ENCODE data around the gene GLIPR1L1.

DNA sequence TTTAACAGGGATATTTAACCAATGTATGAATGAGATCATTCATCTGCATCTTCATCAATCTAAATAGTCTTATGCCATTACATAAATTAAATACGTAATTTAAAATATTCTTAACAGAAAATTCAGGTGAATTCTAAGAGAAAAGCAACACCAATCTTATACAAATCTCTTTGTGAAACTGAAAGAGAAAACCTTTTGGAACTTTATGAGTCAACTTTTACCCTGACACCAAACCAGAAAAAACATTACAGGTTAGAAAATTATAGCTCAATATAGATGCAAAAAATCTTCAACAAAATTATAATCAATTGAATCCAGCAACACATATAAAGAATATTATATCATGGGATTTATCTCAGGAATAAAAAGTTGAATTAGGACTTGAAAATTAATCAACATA is 3.4 kb downstream of the GLIPR1L1 start:
- TF ChIP-seq, protein P1, sequence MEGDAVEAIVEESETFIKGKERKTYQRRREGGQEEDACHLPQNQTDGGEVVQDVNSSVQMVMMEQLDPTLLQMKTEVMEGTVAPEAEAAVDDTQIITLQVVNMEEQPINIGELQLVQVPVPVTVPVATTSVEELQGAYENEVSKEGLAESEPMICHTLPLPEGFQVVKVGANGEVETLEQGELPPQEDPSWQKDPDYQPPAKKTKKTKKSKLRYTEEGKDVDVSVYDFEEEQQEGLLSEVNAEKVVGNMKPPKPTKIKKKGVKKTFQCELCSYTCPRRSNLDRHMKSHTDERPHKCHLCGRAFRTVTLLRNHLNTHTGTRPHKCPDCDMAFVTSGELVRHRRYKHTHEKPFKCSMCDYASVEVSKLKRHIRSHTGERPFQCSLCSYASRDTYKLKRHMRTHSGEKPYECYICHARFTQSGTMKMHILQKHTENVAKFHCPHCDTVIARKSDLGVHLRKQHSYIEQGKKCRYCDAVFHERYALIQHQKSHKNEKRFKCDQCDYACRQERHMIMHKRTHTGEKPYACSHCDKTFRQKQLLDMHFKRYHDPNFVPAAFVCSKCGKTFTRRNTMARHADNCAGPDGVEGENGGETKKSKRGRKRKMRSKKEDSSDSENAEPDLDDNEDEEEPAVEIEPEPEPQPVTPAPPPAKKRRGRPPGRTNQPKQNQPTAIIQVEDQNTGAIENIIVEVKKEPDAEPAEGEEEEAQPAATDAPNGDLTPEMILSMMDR (IDR thresholded peaks at IDR 0.05; ENCODE audit: insufficient read depth, low read length, poor library complexity, severe bottlenecking): no peak
- no peak for TF ChIP-seq EZH2phosphoT487 (conservative IDR thresholded peaks at IDR 0.05; ENCODE audit: low read length)
